IPS DF 6.9 (cell line): Measurements from ENCODE around the gene PLSCR5.

Source experiments
- DNase-seq: peaks from one replicate; pipeline ENCODE4 v3.0.0-alpha.2; 2013; ENCODE audit warnings: low read depth, low spot score
- H3K27ac ChIP-seq: one replicate; pipeline ENCODE4 v1.5.1; 2013; ENCODE audit warnings: low read length, control low read depth
- H3K27me3 ChIP-seq: 2 replicates; pipeline ENCODE4 v1.6.1; 2013; ENCODE audit warnings: mild to moderate bottlenecking, low read length; ENCODE audit not compliant: control insufficient read depth, insufficient read depth
- H3K36me3 ChIP-seq: 2 replicates; pipeline ENCODE4 v1.6.1; 2013; ENCODE audit warnings: low read length; ENCODE audit not compliant: control insufficient read depth, insufficient read depth
- H3K4me1 ChIP-seq: 2 replicates; pipeline ENCODE4 v1.6.1; 2013; ENCODE audit warnings: low read length; ENCODE audit not compliant: control insufficient read depth, insufficient read depth
- H3K4me3 ChIP-seq: 2 replicates; pipeline ENCODE4 v1.5.1; 2013; ENCODE audit warnings: mild to moderate bottlenecking, low read length
- H3K9me3 ChIP-seq: 2 replicates; pipeline ENCODE4 v1.6.1; 2013; ENCODE audit warnings: low read length, inconsistent platforms; ENCODE audit not compliant: control insufficient read depth, insufficient read depth

The PLSCR5 gene

DNA sequence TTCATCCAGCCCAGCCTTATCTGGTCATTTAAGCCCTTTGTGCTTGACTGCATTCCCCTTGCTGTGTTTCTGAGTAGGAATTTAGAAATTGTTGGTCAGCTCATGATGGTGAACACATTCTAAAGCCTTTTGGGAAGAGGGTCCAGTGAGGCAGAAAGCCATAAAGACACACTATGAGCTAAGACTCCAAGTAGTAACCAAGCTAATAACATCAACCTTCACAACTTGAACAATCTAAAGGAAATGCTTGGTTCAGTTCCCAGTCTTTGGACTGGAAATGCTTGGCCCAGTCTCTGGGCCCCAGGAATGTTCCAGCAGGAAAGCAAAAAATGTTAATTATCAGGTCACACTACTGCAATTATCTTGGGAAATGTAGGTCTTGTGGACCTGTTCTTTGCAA is 68.5 kb downstream of the PLSCR5 start:
- H3K36me3 ChIP-seq: peaks cover 4% of the 10 kb centered on the region; the same call in 1 of the 2 replicates
- H3K4me3 ChIP-seq: no peak overlapping the region
- DNase-seq: no peak

More for the DNA sequence above, 68.5 kb downstream of the PLSCR5 start:
- Histone ChIP-seq H3K27me3 (no peaks in the 10 kb centered on the region), H3K4me1 (peaks cover 3% of the 10 kb centered on the region; the same call in 1 of the 2 replicates), H3K9me3 (no peaks in the 10 kb centered on the region; the same call in 1 of the 2 replicates), H3K27ac (no peak overlapping the region)
